Eye (tissue), 1 donor: ENCODE data around the gene PDZD2.
A peak's percentile ranks its signal among the peaks of the same experiment; 100 is the strongest.
"Not testable (repeated sequence)": the region's sequence is repeated elsewhere in the genome, so short reads cannot be mapped to it uniquely, and the experiment has no call there.

Experiments
- DNase-seq: peaks from one replicate; pipeline ENCODE4 v3.0.0-alpha.2; 2015

PDZD2 gene

DNA sequence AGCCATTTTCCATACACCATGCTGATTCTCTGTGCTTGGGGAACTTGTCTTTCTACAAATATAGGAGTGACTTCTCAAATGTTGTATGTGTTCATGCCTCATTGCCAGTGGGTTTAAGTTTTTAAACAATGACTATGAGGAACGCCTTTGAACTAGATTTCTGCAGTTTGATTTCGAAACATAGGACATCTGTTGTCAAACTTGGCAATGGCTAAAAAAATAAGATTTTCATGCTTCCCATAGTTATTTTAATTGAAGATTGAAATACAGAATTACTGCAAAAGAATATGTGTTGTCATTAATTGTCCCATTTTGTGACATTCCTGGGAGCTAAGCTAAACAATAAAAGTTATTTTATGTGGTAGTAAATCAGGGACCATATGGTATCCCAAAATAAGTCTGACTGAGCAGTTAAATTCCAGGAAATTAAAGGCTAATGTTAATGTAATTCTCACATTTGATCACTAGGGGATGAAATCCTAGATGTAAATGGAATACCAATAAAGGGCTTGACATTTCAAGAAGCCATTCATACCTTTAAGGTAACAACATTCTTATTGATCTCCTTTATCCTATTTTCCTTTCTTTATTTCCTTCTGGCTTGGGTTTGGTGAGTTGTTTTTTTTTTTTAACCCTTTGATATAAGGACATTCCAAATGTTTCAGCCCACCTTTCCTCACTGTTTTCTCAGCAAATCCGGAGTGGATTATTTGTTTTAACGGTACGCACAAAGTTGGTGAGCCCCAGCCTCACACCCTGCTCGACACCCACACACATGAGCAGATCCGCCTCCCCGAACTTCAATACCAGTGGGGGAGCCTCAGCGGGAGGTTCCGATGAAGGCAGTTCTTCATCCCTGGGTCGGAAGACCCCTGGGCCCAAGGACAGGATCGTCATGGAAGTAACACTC lies 418.5 kb downstream of the PDZD2 start:
- peak; percentile 16 for DNase-seq

DNA sequence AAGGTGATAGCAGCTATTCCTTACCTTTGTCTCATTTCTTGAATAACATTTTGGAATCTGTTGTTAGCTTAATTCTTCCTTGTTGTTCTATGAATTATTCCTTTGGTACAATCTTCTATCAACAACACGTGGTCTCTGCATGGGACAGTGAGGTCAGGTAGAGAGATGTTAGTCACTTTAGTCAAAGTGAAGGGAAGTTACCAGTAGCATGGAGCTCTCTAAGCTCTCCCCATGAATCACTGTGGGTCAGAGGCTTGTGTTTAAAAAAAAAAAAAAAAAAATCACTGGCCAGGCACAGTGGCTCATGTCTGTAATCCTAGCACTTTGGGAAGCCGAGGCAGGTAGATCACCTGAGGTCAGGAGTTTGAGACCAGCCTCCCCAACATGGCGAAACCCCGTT lies 419.2 kb downstream of the PDZD2 start:
- no peak for DNase-seq

DNA sequence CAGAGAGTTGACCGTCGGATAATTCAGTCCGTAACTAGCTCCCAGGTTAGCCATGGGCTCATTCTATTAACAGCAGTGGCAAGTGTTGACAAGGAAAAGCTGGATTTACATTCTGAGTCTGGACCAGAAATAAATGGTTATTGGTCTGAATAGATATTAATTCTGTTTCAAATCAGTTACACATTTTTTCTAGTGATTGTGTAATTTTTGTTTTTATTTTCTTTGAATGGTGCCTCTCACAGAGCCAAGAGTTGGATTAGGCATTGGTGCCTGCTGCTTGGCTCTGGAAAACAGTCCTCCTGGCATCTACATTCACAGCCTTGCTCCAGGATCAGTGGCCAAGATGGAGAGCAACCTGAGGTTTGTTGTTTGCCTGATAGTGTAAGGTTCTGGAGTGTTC lies 420.1 kb downstream of the PDZD2 start:
- no peak for DNase-seq

DNA sequence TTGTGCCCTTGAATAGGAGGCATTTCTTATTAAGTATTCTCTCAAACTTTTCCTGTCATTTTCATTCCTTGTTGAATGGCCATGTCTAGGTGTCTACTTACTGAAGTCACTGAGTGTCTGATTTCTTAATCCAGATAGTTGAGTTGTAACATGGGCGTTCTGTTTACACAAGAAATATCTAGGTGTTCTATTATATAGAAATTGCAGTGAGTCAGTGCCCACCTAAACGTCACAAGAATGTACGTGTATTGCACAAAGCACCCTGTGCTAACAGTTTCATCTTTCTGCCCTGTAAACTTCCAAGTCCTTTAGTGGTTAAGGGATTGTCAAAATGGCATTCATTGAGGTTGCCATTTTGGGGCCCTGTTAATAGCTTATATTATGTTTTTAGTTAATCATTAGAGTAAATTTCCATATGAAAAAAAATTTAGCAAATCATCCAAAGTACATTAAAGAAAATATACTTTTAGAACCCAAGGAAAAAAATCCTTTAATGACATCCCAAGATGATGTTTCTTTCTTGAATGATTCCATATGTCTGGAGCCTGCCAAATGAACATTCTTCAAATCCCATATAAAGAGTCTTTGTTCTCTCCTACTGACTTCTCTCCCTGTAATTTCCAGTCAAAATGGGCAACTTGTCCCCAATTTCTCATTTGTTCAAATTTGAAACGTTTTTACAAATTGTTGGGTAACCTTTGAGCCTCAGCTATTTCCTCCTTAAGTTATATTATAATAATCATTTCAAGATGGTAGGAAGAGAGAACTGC lies 421.0 kb downstream of the PDZD2 start:
- no peak for DNase-seq

DNA sequence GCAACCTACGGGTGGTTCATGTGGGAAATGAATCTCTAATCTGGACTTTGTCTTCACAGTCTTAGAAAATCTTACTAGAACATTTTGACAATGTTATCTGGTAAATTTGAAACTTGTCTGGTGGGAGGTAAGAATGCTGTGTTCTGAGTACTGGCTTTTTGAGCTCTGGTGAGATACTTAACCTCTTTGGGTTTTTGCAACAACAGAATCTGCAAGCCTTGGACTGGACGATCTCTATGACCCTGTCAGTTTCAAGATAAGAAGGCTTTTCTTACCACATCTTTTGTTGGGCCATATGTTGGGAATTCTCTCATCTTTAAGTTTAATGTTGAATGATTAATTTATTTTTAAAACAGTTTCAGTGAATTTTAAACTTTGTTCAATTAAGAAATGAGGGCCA lies 422.3 kb downstream of the PDZD2 start:
- no peak for DNase-seq

DNA sequence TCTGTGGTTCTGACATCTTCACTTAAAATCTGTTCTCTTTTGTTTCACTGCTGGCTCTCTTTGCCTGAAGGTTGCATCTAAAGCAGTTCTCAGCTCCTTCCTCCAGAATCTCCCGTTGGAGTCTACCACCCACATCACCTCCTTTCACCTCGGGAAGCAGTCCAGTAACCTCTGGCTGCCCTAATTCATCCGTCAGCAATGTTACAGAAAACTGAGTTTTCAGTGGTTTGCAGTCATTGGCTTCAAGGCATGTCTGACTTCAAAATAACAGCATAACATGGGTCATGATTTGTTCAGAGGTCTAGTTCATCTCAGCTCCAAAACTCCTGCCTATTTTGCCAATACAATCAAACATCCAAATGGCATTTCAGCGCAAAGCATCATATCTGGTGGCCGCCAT lies 427.5 kb downstream of the PDZD2 start:
- DNase-seq = no peak

DNA sequence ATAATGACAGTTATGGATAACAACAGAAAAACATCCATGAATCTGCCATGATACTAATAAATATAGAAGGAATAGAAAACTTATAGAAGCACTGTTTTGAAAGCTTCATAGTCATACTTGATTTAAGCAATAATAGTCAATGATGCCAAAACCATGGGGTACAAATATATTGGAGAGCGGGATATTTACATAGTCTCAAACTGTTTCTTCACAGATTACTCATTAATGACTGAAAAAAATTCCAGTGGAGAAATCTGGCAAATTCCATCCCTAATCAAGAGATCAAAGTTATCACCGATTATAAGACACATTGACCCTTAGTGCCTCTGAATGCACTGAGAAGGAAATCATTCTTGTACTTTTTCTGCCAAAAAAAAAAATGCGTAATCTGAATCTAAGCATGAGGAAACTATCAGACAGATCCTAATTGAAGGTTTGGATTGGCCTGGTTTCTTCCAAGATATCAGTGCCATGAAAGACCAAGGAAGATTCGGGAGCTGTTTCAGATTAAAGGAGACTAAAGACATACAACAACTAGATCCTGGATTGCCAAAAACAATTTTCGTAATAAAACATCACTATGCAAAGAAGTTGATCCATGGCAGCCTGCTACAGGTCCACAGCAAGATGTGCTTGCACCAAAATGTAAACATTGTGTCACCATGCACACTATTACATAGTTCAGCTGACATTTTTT lies 429.0 kb downstream of the PDZD2 start:
- no peak for DNase-seq

DNA sequence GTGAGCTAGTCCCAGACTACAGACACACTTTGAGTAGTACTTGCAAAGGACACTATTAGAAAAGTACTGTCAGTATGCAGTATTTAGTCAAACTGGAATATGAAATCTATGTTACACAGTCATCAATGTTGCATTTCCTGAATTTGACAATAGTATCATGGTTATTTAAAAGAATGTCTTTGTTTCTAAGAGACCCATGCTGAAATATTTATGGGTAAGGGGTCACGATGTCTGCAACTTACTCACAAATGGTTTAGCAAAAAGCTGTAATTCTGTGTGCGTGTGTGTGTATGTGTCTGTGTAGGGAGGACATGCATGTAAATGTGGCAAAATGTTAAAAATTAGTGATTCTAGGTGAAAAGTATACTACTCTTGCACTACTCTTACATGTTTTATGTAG lies 429.6 kb downstream of the PDZD2 start:
- no peak for DNase-seq

DNA sequence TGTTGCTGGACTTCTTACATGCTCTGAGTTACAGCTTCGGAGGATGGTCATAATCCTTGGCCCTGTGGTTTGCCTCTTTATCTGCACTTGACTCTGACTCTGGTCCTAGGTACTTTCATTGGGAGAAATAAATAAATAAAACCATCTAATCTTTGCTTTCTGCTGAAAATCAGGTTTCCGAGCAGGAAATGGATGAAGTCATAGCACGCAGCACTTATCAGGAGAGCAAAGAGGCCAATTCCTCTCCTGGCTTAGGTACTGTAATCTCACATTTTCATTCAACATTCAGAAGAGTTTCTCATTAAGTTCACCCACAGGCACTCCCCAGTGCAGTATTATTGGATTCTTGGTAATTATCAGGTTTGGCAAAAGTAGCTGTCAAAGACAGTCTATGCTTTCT lies 430.5 kb downstream of the PDZD2 start:
- DNase-seq = no peak

DNA sequence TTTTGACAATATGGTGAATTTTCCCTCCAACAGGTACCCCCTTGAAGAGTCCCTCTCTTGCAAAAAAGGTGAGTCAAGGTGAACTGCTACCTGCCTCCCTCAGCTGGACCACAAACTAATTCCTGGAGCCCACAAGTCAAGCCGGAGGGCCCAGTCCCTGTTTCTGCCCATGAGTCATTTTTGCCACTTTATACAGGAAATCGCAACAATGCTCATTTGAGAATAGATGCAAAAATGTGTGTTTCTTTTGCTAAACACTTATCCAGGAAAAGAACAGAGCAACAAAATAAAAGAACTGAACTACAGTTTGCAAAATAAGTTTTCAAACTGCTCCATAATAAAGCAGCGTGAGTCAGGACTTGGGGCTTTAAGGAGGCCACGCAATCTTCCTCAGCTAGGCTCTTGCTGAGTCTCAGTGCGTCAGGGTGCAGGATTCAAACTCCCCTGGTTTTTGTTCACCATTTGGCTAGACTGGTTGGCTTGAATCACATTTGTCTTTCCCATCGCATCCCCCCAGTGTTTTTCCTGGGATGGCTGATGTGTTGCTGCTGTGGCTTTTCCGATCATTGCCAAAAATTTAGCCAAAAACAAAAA lies 432.5 kb downstream of the PDZD2 start:
- DNase-seq = no peak

DNA sequence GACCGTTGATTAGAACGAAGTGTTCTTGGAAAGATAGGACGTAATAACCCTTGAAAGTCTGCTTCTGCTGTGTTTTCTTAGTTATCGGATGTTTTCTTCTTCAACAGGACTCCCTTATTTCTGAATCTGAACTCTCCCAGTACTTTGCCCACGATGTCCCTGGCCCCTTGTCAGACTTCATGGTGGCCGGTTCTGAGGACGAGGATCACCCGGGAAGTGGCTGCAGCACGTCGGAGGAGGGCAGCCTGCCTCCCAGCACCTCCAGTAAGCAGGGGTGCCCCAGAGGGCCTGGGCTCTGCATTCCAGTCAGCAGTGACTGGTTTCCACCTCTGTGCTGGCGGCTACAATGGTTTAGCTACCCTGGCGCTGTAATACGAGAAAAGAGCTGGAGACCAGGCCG lies 433.1 kb downstream of the PDZD2 start:
- DNase-seq = no peak

DNA sequence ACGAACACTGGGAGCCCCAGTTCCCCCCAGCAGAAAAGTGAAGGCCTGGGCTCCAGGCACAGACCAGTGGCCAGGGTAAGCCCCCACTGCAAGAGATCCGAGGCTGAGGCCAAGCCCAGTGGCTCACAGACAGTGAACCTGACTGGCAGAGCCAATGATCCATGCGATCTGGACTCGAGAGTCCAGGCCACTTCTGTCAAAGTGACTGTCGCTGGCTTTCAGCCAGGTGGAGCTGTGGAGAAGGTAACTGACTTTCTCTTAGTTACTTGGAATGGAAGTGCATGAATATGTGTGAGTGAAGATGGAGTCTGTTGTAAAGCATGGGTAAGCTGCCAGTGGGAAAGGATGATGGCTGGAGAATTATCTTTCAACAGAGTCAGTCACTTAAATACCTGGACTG lies 435.5 kb downstream of the PDZD2 start:
- DNase-seq = no peak

DNA sequence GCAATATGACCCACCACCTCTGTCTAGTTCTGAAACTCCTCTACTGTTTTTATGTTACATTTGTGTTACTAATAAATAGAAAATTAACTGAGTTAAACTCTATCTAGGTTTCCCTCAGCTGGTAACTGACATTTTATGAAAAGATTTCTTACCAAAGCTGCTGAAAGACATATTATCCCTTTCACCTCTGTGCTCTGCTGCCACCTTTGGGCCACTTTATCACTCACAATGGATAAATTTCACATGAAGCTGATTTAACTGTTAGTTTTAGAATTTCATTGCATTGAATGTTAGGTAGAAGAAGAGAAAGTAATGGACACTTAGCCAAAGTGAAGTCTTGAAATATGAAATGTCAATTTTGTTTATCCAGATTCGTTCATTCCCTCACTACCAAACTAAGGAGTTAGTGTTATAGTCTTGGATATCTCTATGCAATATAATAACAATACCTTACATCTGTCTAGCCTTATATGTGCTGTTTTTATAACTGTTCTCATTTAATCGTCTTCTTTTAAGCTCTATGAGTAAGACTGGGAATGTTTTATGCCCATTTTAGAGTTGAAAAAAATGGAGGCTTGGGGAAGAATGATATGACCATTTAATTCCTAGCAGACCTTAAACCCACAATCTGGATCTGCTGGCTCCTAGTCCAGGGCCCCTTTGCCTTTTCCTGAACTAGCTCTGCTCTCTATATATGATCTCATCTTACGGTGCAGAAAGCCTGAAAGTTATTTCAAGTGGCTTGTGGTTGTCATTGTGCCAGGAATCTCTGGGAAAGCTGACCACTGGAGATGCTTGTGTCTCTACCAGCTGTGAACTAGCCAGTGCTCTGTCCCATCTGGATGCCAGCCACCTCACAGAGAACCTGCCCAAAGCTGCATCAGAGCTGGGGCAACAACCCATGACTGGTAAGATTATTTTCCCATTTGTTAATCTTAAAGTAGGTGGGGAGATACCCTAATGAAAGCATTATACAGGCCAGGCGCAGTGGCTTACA lies 438.1 kb downstream of the PDZD2 start:
- DNase-seq = peak; percentile 82

DNA sequence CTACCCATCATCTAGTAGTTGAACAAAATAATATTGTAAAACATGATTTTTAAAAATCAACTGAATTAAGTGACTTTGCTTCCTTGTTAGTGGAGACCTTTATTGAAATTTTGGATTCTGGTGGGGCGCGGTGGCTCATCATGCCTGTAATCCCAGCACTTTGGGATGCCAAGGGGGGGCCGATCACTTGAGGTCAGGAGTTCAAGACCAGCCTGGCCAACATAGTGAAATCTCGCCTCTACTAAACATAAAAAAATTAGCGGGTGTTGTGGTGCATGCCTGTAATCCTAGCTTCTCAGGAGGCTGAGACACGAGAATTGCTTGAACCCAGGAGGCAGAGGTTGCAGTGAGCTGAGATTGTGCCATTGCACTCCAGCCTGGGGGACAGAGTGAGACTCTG lies 439.9 kb downstream of the PDZD2 start:
- DNase-seq = not testable (repeated sequence)

DNA sequence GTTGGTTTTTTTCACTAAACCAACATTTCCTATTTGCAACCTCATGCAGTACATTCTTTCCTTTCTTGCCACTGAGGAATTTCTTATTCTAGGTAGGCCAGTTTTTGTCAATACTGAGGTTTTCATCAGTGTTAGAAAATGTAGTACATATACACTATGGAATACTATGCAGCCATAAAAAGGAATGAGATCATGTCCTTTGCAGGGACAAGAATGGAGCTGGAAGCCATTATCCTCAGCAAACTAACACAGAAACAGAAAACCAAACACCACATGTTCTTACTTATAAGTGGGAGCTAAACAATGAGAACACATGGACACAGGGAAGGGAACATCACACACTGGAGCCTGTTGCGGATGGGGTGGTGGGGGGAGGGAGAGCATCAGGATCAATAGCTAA lies 441.6 kb downstream of the PDZD2 start:
- not testable (repeated sequence) for DNase-seq

DNA sequence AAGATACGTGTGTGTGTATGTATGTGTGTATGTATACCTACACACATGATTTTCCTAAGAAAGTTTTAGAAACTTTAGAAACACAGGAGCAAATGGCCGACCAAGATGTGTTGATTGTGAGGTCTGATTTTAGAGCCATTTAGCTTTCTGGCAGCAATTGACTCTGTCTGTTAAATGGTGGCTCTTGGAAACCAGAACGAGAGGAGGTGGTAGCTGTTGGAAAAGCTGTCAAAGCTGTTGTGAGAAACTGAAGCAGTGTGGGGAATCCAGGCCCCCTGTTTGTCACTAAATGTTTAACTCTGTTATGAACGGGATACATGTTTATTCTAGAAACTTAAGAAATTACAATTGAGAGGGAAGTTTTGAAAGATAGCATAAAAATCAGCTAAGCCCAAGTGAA lies 443.8 kb downstream of the PDZD2 start:
- DNase-seq = no peak

DNA sequence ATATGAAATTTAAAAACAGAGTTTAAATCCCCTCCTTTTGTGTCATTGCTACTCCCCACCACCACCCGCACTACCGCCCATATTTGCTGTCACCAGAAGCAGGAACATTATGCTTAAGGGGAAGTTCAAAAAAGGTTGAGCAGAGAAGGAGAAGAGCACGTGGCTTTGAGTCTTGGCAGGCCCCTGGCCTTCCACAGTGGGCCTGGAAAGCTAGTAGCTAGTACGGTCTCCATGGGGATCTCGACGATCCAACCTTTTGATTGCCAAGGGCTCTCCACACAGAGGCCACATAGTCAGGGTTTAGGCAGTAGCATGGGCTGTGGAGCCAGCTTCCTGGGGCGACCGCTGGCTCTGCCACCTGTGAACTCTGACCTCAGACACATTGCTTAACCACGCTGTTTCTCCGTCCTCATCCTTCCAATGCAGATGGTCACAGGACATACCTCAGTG lies 445.1 kb downstream of the PDZD2 start:
- no peak for DNase-seq

DNA sequence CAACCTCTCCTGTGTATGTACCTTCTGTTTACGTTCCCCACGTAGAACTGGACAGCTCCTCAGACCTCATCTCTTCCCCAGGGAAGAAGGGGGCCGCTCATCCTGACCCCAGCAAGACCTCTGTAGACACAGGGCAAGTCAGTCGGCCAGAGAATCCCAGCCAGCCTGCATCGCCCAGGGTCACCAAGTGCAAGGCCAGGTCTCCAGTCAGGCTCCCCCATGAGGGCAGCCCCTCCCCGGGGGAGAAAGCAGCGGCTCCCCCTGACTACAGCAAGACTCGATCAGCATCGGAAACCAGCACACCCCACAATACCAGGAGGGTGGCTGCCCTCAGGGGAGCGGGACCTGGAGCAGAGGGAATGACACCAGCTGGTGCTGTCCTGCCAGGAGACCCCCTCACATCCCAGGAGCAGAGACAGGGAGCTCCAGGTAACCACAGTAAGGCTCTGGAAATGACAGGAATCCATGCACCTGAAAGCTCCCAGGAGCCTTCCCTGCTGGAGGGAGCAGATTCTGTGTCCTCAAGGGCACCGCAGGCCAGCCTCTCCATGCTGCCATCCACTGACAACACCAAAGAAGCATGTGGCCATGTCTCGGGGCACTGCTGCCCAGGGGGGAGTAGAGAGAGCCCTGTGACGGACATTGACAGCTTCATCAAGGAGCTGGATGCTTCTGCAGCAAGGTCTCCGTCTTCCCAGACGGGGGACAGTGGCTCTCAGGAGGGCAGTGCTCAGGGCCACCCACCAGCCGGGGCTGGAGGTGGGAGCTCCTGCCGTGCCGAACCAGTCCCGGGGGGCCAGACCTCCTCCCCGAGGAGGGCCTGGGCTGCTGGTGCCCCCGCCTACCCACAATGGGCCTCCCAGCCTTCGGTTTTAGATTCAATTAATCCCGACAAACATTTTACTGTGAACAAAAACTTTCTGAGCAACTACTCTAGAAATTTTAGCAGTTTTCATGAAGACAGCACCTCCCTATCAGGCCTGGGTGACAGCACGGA lies 448.5 kb downstream of the PDZD2 start:
- no peak for DNase-seq

DNA sequence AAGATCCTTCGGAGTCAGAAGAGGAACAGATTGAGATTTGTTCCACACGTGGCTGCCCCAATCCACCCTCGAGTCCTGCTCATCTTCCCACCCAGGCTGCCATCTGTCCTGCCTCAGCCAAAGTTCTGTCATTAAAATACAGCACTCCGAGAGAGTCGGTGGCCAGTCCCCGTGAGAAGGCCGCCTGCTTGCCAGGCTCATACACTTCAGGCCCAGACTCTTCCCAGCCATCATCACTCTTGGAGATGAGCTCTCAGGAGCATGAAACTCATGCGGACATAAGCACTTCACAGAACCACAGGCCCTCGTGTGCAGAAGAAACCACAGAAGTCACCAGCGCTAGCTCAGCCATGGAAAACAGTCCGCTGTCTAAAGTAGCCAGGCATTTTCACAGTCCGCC lies 449.3 kb downstream of the PDZD2 start:
- no peak for DNase-seq
